Measurements from ENCODE around the gene ABCC12. TPM values are rescaled to one million over a fixed set of nuclear protein-coding genes. Genes with fewer than 3 reads are reported as not detected.
"Not testable (repeated sequence)": the region's sequence is repeated elsewhere in the genome, so short reads cannot be mapped to it uniquely, and the experiment has no call there.

Gene ABCC12
- total RNA-seq, 4 donors from 2014 or later, result 0.13 TPM; not detected in 3

DNA sequence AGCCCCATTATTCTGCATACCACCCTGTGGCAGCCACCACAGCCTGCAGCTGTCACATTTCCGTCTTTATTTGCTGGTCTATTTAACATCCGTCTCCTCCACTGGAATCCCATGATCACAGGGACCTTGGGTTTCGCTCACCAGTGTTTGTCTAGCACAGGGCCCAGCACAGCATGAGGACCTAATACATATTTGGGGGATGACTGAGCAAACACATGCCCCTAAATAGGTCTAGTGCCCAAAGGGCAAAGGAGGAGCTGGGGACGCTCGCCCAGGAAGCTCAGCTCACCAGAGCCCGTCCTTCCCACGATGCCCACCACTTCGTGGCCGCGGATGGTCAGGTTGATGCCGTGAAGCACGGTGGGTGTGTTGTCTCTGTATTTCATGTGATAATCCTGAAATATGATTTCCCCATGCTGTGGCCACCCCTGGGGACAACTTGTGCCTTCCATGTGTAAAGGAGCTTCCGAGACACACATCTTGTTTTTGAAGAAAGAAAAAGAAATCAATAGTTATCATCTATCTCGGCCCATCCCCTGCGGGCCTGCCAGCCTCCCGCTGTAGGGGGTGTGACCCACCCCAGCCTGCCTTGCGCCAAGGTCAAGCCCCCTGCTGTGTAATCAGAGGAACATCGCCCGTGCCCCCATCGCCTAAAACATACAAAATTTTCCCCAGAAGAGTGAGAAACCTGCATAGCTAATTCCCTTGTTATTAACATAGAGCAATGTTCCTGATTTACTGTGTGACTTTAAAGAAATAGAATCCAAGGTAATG is 21.0 kb upstream of the ABCC12 start:
- no peak overlapping the region for H3K4me3 ChIP-seq (replicated peaks in 1 of 3)
- no peak overlapping the region for H3K27ac ChIP-seq
- no peaks in the 10 kb centered on the region for H3K9me3 ChIP-seq
- H3K36me3 ChIP-seq, result no peaks in the 10 kb centered on the region
- WGBS, 2 donors, result 92 to 93% methylated on average over 17 to 20 of the region's 20 CpGs
- H3K4me1 ChIP-seq, result no peaks in the 10 kb centered on the region
- intact Hi-C loops (cut with DNase I), result no loop called here
- no peak for DNase-seq
- TF ChIP-seq POLR2A (IDR thresholded peaks at IDR 0.05), result no peak
- TF ChIP-seq, protein P1, sequence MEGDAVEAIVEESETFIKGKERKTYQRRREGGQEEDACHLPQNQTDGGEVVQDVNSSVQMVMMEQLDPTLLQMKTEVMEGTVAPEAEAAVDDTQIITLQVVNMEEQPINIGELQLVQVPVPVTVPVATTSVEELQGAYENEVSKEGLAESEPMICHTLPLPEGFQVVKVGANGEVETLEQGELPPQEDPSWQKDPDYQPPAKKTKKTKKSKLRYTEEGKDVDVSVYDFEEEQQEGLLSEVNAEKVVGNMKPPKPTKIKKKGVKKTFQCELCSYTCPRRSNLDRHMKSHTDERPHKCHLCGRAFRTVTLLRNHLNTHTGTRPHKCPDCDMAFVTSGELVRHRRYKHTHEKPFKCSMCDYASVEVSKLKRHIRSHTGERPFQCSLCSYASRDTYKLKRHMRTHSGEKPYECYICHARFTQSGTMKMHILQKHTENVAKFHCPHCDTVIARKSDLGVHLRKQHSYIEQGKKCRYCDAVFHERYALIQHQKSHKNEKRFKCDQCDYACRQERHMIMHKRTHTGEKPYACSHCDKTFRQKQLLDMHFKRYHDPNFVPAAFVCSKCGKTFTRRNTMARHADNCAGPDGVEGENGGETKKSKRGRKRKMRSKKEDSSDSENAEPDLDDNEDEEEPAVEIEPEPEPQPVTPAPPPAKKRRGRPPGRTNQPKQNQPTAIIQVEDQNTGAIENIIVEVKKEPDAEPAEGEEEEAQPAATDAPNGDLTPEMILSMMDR (IDR thresholded peaks at IDR 0.05), result no peak
- no peaks in the 10 kb centered on the region for H3K27me3 ChIP-seq

DNA sequence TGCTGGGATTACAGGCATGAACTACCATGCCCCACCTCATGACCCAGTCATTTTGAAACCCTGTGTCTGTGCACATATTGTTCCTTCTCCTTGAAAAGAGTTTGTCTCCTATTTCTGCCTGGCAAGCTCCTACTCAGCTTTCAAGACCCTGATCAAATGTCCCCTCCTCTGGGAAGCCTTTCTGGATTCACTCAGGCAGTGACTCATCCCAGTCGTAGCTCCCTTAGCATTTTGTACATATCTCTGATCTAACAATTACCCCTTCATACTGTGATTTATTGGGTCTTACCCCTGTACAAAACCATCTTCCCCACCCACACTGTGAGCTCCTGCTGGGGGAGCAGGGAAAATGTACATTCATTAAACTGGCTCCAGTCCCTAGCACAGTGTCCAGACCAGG is 18.1 kb upstream of the ABCC12 start:
- no peak for TF ChIP-seq POLR2A (IDR thresholded peaks at IDR 0.05)
- TF ChIP-seq, protein P1 (IDR thresholded peaks at IDR 0.05), result no peak
- H3K4me3 ChIP-seq (replicated peaks in 1 of 3), result no peak overlapping the region
- H3K36me3 ChIP-seq, result no peaks in the 10 kb centered on the region
- no peaks in the 10 kb centered on the region for H3K9me3 ChIP-seq
- intact Hi-C loops (cut with DNase I), result no loop called here
- DNase-seq, result no peak
- H3K27me3 ChIP-seq, result no peaks in the 10 kb centered on the region
- WGBS, 2 donors, result 75 to 77% methylated on average over 1 of the region's 1 CpG
- H3K27ac ChIP-seq, result no peak overlapping the region
- H3K4me1 ChIP-seq, result no peaks in the 10 kb centered on the region

DNA sequence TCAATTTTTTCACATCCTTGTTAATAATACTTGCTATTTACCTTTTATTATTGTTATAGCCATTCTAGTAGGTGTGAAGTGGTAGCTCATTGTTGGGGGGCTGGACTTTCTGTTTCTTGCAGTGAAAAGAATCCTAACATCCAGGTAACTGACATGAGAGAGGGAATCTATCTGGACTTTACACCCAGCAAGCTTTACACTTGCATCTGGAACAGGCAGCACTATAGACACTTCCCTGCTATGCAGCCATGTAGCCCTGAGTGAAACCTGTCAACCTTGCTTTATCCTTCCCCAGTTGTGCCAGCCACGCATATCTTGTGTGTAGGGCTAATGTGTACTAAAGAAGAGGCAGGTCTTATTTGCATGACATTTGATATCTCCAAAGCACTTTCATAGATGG is 16.9 kb upstream of the ABCC12 start:
- Histone ChIP-seq H3K4me1 (no peaks in the 10 kb centered on the region), H3K9me3 (no peaks in the 10 kb centered on the region), H3K36me3 (no peaks in the 10 kb centered on the region), H3K4me3 (replicated peaks in 1 of 3) (no peak overlapping the region), H3K27ac (no peak overlapping the region), H3K27me3 (no peaks in the 10 kb centered on the region)
- DNase-seq, result no peak
- TF ChIP-seq POLR2A (IDR thresholded peaks at IDR 0.05), result no peak
- TF ChIP-seq, protein P1 (IDR thresholded peaks at IDR 0.05), result no peak
- intact Hi-C loops (cut with DNase I), result no loop called here
- 83 to 85% methylated on average over 1 of the region's 1 CpG for WGBS, 2 donors

DNA sequence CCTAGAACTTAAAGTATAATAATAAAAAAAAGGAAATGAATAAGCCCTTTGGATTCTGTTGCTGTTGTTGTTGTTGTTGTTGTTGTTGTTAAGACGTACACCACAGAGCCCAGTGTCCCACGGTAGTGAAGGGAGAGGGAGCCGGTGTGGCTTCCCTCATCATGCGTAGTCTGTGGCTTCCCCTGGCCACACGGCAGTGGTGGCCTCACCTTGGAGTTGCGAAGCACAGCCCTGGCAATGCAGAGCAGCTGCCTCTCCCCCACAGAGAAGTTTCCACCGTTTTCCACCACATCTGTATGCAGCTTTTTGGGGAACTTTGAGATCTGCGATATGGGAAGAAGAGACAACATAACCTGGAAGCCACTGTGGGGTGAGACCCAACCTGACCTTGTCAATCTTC is 14.1 kb upstream of the ABCC12 start:
- TF ChIP-seq, protein P1 (IDR thresholded peaks at IDR 0.05), result no peak
- no peak for TF ChIP-seq POLR2A (IDR thresholded peaks at IDR 0.05)
- WGBS, 2 donors, result 84 to 85% methylated on average over 8 of the region's 8 CpGs
- H3K4me3 ChIP-seq (replicated peaks in 1 of 3), result no peak overlapping the region
- H3K27me3 ChIP-seq, result no peaks in the 10 kb centered on the region
- H3K4me1 ChIP-seq, result peaks cover 0 to under 1% of the 10 kb centered on the region in 2 donors
- H3K36me3 ChIP-seq, result no peaks in the 10 kb centered on the region
- DNase-seq, result no peak
- no peaks in the 10 kb centered on the region for H3K9me3 ChIP-seq
- no peak overlapping the region for H3K27ac ChIP-seq
- intact Hi-C loops (cut with DNase I), result loop anchor here (10.0 kb wide), 1 partner anchor 1135 kb away; no protein-coding TSS in a partner anchor

DNA sequence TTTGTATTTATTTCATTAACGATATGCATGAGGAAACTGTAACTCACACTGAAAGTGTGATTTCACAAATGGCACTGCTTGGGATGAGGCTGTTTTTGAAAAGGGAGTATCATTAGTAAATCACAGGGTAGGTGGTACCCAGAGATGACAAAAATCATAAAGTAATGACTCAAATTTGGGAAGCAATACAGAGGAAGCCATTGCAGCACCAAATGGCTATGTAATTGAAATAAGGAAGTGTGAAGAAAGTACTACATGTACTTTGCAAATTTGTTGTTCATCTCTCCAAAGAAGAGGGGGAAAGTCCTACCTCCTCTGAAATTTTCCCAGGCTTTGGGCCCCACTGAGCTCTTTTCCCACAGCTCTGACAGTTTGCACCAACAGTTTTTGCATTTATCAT is 12.3 kb upstream of the ABCC12 start:
- Histone ChIP-seq H3K4me1 (peaks cover 0 to 5% of the 10 kb centered on the region in 2 donors), H3K4me3 (replicated peaks in 1 of 3) (no peak overlapping the region), H3K9me3 (no peaks in the 10 kb centered on the region), H3K27me3 (no peaks in the 10 kb centered on the region), H3K36me3 (no peaks in the 10 kb centered on the region), H3K27ac (no peak overlapping the region)
- TF ChIP-seq, protein P1 (IDR thresholded peaks at IDR 0.05), result no peak
- no peak for TF ChIP-seq POLR2A (IDR thresholded peaks at IDR 0.05)
- intact Hi-C loops (cut with DNase I), result loop anchor here (10.0 kb wide), 1 partner anchor 1133 kb away; no protein-coding TSS in a partner anchor
- WGBS, 2 donors, result 78 to 86% methylated on average over 1 of the region's 1 CpG
- no peak for DNase-seq

DNA sequence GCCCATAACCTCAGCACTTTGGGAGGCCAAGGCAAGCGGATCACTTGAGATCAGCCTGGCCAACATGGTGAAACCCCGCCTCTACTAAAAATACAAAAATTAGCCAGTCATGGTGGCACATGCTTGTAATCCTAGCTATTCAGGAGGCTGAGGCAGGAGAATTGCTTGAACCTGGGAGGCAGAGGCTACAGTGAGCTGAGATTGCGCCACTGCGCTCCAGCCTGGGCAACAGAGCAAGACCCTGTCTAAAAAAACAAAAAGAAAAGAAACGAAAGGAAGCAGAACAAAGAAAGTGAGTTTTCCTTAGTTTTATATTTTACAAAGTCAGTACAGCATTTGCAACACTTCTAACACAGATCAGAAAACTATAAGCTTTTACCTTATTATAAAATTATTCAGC is 10.8 kb upstream of the ABCC12 start:
- not testable (repeated sequence) for DNase-seq; H3K27me3 ChIP-seq; H3K36me3 ChIP-seq; H3K27ac ChIP-seq; H3K4me1 ChIP-seq; H3K9me3 ChIP-seq; H3K4me3 ChIP-seq (replicated peaks in 1 of 3)
- intact Hi-C loops (cut with DNase I), result loop anchor here (10.0 kb wide), 1 partner anchor 1132 kb away; no protein-coding TSS in a partner anchor
- 84 to 88% methylated on average over 5 of the region's 5 CpGs for WGBS, 2 donors
